ENCODE measurements around the gene TREX2.

- no peak for TF ChIP-seq POLR2AphosphoS5 (IDR thresholded peaks at IDR 0.05)
- TF ChIP-seq, protein P1, sequence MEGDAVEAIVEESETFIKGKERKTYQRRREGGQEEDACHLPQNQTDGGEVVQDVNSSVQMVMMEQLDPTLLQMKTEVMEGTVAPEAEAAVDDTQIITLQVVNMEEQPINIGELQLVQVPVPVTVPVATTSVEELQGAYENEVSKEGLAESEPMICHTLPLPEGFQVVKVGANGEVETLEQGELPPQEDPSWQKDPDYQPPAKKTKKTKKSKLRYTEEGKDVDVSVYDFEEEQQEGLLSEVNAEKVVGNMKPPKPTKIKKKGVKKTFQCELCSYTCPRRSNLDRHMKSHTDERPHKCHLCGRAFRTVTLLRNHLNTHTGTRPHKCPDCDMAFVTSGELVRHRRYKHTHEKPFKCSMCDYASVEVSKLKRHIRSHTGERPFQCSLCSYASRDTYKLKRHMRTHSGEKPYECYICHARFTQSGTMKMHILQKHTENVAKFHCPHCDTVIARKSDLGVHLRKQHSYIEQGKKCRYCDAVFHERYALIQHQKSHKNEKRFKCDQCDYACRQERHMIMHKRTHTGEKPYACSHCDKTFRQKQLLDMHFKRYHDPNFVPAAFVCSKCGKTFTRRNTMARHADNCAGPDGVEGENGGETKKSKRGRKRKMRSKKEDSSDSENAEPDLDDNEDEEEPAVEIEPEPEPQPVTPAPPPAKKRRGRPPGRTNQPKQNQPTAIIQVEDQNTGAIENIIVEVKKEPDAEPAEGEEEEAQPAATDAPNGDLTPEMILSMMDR (IDR thresholded peaks at IDR 0.05) = no peak
Measured at GRCh38 chrX:153468008-153468580, 22.2 kb upstream of the TREX2 start.
